HG03378 (cell line): Measurements from ENCODE around the gene MTMR3.

Experiments used
- ATAC-seq: cut with Tn5 transposase; IDR thresholded peaks from one replicate; pipeline ENCODE4 v1.9.1; 2021; ENCODE audit warnings: mild to moderate bottlenecking, moderate library complexity; ENCODE audit not compliant: unreplicated experiment

The MTMR3 gene

DNA sequence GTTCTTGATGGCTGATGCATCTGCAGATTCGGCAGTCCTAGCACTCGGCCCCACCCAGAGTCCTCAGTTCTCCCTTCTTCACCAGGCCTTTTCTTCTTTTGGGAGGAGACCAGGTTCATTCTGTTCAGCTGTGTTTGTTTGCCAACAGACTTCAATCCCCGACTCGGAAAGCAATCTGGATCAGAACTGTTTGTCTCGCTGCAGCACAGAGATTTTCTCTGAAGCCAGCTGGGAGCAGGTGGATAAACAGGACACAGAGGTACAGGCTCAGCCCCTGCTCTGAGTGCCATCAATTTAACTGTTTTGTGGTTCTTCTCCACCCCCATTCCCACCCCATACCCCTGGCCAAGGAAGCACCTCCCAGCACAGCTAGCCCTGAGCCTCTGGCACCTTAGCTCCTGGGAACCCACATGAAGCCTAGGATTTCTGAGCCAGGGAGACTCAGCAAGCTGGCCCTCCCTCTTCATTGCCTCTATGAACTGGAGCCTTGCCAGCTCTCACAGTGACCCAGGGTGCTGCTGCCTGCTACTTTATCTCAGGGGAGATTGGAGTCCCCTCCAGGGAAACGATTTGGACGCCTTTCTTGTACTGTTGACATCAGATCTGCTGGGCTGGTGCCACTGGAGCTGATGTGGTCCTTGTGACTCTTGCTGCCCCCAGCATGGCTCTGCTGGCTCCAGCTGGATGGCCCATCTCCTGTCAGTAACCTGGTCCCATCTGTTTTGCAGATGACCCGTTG lies 139.1 kb downstream of the MTMR3 start:
- ATAC-seq: no peak

DNA sequence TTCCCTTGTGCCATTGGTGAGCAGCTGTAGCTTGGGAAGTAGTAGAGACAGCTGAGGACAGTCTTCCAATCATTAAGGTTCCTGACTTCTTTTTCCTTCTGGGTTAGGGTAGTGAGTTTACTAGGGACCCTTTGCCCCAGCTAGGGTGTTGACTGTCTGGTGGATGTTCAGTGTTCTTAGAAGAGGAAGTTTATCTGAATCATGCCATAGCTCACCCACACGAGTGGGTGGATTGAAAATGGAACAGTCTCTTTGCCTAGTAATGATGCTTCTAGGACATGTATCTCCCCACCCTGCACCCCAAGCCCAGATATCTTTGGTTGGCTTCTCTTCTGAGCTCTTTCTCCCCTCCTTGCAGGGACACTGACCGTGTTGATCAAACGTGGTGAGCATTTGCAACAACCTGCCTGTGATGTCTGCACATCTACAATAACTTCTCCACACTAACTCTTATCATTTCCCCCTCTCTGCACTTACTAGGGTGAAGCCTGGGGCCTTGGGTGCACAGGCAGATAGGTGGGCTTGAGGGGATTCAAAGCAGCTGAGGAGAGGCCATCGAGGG lies 140.2 kb downstream of the MTMR3 start:
- ATAC-seq: no peak

DNA sequence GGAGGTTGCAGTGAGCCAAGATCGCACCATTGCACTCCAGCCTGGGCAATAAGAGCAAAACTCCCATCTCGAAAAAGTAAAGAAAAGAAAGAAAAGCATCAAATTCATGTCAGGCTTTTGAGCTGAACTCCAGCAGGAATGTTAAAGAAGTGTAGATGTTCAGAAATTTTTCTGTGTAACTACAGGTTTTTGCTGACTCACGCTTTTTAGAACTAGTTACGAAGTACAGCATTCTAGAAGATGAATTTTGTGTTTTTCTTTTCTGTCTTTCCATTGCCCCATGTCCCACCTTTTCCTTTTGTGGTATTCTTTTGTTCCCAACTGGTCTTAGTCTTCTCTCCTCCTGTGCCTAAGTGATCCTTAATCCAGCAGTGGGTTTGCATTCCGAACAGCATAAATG lies 141.3 kb downstream of the MTMR3 start:
- ATAC-seq: no peak

DNA sequence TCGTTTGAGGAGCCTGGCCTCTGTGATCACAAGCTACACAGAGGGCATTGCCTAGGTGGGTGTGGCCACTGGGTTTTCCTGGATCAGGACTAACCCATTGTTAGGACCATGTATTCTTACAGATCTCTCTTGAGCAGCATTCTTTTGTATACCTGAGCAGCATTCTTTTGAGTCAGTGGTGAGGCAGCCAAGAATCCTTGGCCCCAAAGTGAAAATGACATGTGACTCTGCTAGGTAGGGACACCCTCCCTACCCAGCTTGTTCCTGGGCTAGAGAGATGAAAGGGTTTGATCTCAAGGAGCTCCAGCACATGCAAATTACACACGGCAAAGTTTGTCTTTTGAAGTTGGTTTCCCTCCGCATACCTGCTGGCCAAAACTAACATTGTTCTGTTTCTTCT lies 142.2 kb downstream of the MTMR3 start:
- ATAC-seq: no peak

DNA sequence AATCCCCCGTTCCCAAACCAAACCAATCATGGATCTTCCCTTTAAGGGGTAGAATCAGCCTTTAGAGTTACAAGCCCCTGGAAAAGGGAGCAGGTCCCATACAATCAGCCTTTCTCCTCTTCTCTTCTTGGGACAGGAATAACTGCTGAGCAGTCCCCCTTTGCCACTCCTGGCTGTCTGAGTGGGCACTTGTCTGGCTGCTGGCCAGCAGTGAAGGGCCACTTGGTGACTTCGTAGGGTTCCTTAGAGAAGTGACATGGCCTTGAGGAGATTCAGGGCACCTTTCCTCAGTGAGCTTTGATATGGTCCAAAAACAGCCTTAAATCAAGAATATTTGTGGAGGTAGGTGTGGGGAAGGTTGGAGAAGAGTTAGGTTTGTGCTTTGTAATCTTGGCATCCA lies 143.8 kb downstream of the MTMR3 start:
- no peak for ATAC-seq

DNA sequence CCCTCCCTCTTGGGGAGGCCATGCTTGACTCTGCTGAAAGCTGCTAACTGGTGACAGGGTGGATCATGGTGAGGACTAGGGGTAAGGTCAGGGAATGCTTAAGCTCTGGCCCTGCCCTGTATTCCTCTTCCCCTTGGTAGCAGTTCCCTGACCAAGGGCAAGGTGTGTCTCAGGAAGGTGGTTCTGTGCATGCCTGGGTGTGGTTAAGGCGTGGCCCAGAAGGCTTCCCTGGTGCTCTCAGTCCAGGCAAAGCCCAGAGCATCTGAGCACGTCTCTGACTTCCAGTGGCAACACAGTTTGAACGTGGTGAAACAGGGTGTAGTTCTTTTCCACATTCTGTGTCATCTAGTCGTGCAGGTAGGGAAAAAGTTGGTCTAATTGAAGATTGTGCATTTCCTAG lies 144.2 kb downstream of the MTMR3 start:
- ATAC-seq: no peak

DNA sequence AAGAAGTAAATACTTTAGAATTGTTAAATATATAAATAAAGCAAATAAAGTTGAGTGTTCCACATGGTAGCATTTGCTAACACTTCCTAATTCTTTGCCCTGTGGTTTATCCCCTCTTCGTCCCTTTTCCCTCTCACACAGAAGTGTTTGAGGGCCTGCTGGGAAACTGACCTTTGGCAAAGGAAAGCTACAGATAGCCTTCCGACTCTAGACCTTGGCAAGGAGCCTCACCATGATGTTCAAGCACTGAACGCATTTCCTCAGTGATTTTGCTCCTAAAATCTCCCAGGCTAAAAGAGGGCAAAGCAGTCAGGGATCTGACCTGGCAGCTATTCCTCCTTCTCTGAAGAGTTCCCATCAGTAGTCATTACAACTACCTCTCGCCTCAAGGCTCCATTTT lies 144.8 kb downstream of the MTMR3 start:
- no peak for ATAC-seq

DNA sequence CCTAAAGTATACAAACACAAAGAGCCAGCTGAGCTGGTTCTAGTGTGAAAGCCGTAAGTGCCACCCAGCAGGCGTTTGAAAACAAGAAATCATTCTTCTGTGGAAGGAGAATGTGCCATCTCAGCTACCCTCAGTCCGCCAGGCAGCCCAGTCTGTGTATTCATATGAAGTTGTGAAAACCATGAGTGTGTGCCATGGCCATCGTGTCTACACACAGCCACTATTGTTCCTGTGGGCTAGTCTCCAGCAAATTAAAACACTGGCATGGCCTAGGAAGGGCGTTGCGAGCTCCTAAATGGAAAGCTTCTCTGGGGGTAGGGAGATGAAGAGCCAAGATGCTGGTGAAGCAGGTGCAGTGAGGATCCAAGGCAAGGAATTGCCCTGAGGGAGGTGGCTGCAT lies 145.8 kb downstream of the MTMR3 start:
- ATAC-seq: no peak

DNA sequence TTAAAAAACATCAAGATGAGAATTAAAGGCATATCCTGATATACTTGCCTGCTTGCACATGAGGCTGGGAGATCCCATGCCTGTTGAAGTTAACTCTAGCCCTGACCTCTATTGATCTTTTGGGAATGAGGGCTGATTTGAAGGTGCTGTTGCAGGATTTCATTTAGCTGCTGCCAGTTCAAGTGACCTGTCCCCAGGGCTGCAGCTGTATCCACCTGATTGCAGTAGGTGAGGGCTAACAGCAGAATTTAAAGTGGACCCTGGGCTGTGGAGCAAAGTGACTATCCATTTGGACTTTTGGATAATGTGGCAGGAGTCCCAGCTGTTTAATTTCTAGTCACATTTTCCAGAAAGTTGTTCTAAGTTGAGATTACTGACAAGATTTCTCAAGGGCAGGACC lies 146.5 kb downstream of the MTMR3 start:
- no peak for ATAC-seq

DNA sequence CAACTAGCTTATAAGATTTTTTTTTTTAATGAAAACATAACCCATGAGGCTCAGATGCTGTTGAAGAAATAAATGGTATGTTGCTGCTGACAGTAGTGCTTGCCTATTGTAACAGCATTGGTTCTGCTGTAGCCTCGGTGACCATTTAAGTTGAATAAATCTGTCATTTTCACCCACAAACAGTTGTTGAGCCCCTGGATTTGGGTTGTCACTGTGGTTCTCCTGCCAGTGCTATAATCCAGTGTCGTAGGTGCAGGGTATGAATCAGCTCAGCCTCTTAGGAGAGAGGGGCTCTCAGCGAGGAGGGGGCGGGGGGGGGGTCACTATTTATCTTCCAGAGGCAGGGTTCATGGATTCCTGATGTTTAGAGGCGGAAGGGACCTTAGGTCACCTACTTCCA lies 147.4 kb downstream of the MTMR3 start:
- no peak for ATAC-seq

DNA sequence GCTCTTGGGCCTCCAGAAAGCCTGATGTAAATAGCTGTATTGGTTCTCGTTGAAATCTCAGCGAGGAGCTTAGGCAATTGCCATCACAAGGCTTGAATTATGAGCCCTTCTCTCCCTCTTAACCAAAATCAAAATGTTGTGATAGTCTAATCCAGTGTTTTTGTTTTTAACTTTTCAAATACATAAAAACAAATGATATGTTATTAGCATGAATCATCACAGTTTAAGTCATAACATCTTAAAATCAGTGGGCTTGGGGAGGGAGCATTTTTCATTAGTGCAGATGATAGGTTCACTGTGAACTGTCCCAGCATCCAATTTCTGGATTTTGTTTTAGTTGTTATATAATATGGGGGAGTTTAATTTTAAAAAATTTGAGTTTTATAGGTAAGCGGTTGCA lies 148.4 kb downstream of the MTMR3 start:
- ATAC-seq: no peak

DNA sequence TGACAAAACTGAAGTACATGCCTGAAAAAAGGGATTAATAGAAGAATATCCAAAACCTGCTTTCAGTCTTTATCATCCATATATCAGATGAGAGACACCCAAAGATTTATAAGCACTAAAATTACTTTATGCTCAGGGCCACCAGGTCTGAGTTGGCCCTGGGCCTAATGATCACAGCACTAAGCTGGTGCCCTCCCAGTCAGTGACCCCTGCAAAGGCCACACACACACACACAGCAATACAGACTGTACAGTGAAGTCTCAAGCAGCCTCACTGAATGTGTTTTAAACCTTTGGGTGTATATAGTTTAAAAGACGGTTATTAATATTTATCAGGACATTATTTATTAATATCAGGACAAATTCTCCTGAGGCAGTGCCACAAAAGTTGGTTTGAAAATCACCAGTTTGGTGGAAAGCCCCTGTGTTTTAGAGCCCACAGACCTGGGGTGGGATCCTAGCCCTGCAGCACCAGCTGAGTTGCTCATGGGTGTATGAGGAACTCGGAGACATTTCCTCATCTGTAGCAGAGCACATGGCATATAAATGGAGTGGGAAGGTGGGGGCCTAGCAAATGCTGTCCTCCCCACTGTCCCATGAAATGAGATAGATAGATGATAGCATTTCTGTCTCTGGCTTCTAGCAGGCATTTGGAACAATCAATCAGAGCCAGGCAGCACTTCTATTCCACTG lies 148.9 kb downstream of the MTMR3 start:
- ATAC-seq: no peak

DNA sequence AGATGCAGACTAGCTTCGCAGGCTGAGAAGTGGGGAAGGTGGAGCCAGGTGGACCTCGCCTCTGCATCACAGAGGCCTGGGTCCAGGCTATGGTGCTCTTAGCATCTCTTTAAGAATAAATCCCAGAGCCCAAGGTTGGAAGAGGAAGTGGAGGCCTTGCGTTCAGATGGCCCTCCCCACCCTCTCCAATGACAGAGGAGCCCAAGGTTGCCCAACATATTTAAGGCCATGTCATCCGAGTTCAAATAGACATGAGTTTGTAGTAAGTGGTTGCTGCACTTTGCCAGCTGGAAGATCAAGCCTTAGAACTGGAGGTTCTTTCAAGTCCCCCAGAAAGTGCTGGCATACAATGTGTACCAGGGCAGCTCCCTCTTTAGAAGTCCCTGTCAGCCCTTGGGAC lies 150.2 kb downstream of the MTMR3 start:
- no peak for ATAC-seq

DNA sequence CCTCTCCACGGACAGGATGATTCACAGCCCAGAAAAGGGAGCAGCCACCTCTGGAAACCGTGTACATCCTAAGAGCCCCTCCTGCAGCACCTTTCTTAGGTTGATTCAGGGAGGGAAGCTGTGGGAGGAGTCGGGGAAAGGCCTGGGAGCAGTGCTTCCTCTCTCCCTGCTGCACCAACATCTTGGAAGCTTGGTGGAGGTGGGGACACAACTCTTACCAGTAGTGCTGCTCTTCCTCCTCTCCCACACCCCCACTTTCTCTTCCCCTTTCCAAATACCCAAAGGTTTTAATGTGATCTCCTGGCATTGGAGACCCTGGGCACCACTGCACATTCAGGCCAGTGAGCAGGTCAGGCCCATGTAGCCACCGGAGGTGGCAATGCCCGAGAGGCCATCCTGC lies 150.9 kb downstream of the MTMR3 start:
- no peak for ATAC-seq

DNA sequence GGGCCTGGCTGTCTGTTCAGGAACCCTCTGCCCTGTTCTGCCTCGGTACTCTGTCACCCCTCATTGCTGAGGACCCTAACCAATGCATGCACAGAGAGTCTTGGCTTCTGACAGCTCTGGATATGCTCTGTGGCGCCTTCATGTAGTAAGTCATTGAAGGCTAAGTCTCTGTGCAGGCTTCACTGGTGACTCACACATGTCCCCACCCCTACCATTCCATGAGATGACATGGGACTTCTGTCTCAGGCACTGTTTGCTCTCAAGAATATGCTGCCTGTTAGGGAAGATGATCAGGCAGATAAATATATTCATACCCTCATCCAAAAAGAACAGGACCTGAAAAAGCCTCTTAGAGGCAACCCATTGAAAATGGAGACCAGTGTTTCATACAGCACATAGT lies 153.7 kb downstream of the MTMR3 start:
- ATAC-seq: no peak

DNA sequence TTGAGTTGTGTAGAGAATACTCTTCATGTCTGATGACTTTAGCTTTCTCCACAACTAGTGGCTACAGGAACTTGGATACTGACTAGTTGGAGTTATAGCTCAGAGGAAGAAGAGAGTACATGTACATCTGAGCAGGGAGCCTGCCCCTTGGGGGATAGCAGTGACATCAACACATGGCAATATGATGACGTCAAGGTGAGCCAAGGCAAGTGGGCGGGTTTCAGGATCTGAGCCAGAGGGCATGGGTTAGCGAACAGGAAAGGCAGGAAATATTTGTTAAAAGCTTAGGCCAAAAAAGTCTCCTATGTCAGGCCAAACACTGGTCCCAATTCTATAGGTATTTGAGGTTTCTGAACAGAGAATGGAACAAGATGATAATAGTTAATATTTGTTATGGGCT lies 155.2 kb downstream of the MTMR3 start:
- no peak for ATAC-seq

DNA sequence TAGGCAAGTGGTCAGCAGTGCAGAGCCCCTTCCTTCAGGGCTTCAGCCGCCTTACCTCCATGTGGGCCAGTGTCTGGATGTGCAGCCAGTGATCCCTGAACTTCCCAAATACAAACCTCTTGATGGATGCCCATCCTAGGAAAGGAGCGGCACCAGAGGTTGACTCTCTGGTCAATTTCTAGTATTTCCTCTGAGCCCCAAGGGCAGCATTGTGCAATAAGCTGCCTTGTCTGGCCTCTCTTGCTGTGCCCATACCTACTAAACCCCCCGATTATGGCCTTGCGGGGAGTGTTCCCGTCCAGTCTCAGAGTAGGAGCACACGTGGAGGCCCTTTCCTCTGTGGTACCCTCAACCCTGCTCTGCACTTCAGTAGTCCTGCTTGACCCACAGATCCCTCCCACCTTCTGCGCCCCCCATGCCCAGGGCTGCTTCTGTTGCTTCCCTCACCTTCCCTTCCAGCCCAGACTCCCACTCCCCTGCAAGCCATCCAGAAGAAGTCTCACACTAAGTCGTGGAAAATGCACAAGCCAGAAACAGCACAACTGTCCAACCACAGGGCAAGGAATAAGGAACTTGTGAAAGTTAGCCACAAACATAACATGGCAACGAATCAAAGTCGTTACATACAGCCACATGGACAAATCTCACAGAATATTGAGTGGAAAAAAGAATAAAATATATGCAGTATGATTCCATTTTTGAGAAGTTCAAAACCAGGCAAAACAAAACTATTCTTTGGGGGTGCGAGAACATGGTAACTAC lies 157.7 kb downstream of the MTMR3 start:
- ATAC-seq: no peak

DNA sequence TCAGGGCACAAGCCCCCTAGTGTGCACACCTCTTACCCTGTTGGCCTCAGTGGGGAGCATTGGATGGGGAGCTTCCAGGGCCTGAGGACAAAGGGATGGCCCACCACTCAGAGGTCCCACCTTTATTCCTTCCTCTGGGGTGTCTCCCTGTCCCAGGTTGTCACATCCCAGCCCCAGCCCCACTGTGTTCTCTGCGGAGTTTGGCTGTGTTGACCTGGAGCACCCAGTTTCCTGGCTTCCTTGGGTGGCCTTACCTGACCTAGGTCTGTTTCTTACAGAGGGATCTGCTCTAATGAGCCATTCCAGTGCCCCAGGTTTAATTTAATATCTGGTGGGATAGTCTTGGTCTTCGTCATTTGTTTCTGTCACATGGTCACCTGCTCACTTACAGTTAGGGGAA lies 158.5 kb downstream of the MTMR3 start:
- ATAC-seq: no peak

DNA sequence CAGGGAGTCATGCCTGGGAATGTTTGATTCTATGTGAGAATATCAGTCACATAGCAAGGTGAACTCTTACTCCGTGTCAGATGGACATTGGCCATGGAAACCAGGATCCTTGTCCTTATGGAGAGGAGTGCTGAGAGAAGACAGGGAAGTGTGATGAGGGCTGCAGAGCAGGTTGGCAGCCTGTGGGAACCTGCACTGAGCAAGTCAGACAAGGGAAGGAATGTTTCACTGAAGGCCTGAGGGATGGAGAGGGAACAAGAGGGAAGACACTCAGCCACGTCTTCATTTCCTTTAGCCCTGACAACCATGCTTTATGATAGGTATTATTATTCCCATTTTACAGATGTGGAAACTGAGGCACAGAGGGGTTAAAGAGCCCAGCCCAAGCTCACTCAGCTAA lies 158.9 kb downstream of the MTMR3 start:
- ATAC-seq: no peak

DNA sequence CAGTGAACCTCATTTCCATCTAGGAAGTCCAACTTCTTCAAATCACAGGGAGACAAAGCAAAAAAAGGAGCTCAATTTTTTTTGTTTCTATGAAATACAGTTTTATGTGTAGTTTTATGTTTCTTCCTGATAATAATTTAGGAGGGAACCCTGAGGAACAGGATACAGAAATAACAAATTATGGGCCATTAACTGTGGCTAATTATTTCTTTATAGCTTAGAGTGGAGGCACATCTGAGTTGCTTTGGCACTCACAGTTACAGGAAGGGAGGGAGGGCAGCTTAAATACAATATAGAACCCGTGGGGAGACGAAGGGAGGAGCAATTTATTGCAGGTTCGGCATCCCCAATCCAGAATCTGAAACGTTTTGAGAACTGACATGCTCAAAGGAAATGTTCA lies 160.2 kb downstream of the MTMR3 start:
- no peak for ATAC-seq

DNA sequence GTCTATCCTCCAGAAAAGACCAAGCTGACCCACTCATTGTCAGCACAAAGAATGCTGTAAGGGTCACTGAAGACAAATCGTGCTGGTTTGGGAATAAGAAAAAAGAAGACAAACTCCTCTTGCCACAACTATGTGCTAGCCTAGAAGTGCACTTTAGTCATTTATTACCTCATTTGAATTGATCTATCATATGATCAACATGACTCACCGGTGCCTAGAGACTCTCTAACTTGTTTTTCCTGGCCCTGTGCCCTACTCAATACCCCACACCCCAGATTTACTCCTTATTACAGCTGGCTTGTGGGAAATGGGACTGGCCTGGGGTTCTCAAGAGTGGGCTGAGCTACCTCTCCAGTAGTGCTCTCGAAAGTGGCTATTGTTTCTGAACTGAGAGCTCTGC lies 161.4 kb downstream of the MTMR3 start:
- ATAC-seq: no peak
